GM12872 (cell line): ENCODE data around the gene DENND10.

Experiments
- TF ChIP-seq, protein P1 (sequence below): IDR thresholded peaks from 3 replicates; pipeline ENCODE4 v1.5.1; 2011; ENCODE audit warnings: low read depth, mild to moderate bottlenecking, low read length, moderate library complexity; ENCODE audit not compliant: insufficient read depth

The DENND10 gene

DNA sequence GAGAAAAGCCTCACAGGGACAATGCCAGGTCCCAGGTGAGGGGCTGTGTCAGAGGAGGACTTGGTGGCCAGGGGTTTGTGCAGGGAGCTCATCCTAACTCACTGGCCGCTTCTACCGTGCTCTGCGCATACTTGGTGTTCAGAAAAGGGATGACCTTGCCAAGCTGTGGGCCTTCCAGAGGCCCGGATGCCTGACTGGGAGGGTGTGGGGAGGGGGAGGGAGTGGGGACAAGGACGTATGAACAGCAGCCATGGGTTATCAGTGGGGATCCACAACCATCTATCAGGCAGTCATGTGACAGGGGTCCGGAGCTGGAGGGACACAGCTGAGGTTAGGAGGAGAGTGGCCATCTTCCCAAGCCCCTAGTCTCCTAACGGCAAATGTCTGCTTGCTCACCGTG is 55.4 kb downstream of the DENND10 start:
- TF ChIP-seq, protein P1, sequence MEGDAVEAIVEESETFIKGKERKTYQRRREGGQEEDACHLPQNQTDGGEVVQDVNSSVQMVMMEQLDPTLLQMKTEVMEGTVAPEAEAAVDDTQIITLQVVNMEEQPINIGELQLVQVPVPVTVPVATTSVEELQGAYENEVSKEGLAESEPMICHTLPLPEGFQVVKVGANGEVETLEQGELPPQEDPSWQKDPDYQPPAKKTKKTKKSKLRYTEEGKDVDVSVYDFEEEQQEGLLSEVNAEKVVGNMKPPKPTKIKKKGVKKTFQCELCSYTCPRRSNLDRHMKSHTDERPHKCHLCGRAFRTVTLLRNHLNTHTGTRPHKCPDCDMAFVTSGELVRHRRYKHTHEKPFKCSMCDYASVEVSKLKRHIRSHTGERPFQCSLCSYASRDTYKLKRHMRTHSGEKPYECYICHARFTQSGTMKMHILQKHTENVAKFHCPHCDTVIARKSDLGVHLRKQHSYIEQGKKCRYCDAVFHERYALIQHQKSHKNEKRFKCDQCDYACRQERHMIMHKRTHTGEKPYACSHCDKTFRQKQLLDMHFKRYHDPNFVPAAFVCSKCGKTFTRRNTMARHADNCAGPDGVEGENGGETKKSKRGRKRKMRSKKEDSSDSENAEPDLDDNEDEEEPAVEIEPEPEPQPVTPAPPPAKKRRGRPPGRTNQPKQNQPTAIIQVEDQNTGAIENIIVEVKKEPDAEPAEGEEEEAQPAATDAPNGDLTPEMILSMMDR: no peak

DNA sequence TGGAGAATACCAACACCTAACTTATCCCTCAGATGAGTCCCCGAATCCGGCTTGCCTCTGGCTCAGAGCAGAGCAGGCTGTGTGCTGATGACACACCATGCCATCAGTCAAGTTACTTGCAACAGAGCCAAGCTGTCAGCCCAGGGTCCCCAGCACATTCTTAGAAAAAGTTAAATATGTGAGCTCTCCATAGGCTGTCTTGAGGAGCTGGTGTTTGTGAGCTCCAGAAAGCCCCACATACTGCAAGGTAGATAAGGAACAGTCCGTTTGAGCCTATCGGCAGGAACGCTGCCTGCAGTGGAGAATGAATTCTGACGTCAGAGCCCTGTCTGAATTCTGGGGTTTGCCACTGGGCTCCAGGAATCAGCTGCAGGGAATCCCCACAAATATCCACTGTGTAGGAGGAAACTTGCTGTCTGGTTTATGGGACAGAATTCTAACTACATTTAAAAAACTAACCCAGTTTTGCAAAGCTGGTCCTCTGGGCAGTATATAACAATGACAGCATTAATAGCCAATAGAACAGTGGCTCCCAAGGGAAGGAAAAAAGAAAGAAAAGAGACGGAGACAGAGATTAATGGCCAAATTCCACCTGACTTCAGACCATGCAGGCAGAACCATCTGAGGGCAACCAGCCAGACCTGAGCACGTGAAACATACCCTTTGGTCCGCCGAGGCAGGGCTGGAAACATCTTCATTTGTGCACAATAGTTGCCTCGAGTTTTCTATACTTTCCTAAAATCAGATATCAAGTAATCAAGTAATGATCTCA is 58.0 kb downstream of the DENND10 start:
- TF ChIP-seq, protein P1: no peak

DNA sequence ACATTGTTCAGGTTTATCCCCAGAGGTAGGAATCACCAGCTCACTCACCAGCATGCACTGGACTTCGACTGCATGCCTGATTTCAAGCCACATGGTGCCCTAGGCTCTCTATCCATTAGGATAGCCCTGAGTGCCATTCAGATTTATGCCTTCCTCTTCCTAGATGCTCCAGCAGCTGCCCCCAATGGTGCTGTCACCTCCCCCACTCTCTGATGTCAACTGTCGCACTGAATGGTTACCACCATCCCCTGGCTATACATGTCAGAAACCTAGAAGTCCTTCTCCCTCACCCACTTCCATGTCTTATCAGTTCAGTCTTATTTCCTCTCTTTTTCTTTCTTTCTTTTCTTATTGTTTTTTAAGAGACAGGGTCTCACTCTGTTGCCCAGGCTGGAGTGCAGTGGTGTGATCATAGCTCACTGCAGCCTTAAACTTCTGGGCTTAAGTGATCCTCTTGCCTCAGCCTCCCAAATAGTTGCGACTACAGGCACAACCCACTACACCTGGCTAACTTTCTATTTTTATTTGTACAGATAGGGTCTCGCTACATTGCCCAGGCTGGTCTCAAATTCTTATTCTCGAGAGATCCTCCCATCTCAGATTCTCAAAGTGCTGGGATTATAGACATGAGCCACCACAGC is 58.7 kb downstream of the DENND10 start:
- TF ChIP-seq, protein P1: no peak

DNA sequence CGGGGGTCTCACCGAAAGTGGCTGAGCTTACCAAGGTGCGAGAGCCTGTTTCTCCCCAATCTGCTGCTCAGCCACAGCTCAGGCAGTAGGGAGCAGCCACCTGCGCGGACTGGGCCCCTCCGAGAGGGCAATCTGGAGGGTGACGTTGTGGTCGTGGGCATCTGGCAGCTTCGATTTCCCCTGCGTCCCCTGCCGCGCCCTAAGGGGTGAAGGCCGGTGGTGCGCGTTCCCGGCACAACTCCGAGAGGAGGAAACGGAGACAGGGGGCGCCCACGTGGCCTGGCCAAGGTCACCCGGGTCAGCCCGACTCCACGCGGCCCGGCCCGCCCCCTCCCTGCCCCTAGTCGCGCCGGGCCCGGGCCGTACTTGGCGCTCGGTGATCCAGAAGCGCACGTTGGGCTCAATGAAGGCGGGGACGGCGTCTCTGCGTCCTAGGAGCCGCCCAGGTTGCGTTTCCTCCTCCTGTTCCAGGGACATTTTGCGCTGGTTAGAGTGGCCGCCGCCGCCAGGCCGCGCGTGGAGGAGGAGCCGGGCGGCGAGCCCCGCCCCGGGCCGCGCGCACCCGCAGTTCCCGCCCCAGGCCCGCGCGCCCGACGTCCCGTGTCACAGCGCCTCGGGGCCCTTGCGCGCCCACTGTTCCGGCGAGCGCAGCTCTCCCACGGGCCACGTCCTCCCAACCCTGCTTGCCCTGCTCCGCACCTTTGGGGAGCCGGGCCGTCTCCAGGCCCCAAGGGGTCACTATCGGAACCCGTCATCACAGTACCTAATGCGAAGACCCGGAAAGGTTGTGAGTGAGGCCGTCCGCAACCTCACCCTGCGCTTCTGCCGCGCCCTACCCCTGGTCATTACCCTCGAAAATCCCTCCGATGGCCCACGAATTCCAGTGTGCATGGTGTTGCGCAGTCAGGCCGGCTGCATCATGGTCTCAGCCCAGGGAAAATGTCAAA is 61.5 kb downstream of the DENND10 start, which contains the start of gene SFXN4:
Gene SFXN4 (minus strand): TSS at position 544 of the 947 bp plus-strand sequence. CDS start 67 bp downstream, at position 477.
- TF ChIP-seq, protein P1: 0 out of 3 replicates have a peak, but pooled peaks have one; percentile 12

DNA sequence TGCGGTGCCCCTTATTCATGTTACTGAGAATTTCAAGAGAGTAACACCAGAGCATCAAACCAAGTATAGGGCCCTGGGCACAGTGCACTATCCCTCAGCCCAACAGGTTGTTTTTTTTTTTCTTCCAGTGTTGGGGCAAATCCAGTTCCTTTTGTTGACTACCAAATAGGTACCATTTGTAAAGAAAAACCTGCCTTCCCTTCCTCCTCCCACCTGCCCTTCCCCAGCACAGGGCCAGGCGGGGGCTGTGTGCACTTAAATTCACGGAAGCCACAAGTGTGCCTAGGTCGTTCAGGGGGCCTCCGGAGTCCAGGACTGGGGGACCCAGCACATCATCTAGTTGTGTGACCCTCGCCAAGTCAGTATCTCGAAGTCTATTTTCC is 62.2 kb downstream of the DENND10 start:
- TF ChIP-seq, protein P1: no peak

DNA sequence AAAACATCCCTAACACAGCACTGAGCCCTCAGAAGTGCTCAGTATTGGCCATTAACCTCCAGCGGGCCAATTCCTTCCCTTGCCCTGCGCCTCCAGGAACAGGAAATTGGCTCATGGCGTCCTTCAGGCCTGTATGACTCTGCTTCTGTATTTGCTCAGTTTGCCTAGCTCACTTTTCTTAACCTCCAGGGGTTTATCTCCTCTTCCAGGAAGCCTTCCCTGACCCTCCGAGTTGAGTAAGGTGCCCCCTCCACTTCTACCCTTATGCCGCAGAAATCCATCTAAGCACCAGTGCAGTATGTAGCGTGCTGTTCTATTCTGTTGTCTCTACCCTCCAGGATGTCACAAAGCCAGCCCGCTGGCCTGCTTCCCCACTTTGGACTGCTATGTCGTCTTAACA is 62.7 kb downstream of the DENND10 start:
- TF ChIP-seq, protein P1: no peak

DNA sequence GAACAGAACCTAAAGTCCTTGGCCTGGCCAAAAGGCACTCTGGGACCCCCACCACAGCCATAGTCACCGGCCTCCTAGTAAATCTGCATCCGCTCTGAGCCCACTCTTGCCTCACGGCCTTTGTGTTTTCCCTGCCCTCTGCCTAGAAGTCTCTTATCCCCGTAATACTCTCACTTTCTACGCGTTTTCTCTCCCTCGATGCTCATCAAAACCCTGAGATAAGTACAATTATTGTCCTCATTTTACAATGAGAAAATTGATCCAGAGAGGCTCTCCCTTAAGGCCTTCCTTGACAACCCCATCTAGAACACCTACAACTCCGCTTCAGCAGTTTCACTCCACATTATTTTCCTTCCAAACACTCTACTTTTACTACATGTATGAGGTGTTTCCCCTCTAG is 63.1 kb downstream of the DENND10 start:
- TF ChIP-seq, protein P1: no peak
